Right atrium auricular region (tissue), 2 donors: ENCODE measurements around the gene TENT4A. TPM values are rescaled to one million over a fixed set of nuclear protein-coding genes. Genes with fewer than 3 reads are reported as not detected.

Experiments used
- DNase-seq: peaks from one replicate; pipeline ENCODE4 v3.0.0-alpha.2; 2019; ENCODE audit warnings: low spot score
- H3K27ac ChIP-seq, 2 donors: fragments of 200-600 bp; sonication (generic); 1 replicate in 1 of 2; 2 replicates in 1 of 2; pipeline ENCODE4 v1.5.1; 2016 to 2019
- H3K27me3 ChIP-seq, 2 donors: fragments of 200-600 bp; sonication (generic); one replicate each; pipeline versions ENCODE4 v1.5.1 to v1.6.0; 2017 to 2019
- H3K36me3 ChIP-seq: fragments of 200-600 bp; sonication (generic); one replicate; pipeline ENCODE4 v1.5.1; 2016
- H3K4me1 ChIP-seq, 2 donors: fragments of 200-600 bp; sonication (generic); one replicate each; pipeline versions ENCODE4 v1.5.1 to v1.6.0; 2017 to 2019
- H3K4me3 ChIP-seq, 2 donors: fragments of 200-600 bp; sonication (generic); 1 replicate in 1 of 2; 2 replicates in 1 of 2; pipeline ENCODE4 v1.5.1; 2017 to 2019; ENCODE audit warnings: mild to moderate bottlenecking in 1 of 2, moderate library complexity in 1 of 2
- H3K9me3 ChIP-seq, 2 donors: fragments of 200-600 bp; sonication (generic); one replicate each; pipeline ENCODE4 v1.5.1; 2019
- total RNA-seq, 2 donors: library from RNA; depleted of rRNA; stranded (reverse); fragments of >200 nt; gene quantifications; one replicate each; pipeline ENCODE4 v1.1.0, GENCODE V29; 2016
- TF ChIP-seq, protein P1 (sequence below), 2 donors: fragments of 200-600 bp; sonication (generic); IDR thresholded peaks; one replicate each; pipeline ENCODE4 v1.5.1; 2019; ENCODE audit warnings: antibody characterized with exemption in 2 of 2

TENT4A gene
- total RNA-seq, 2 donors from 2014 or later, result 7.3 to 14.9 TPM

GRCh38 chr5:6710551-6711318 lies 2.5 kb upstream of the TENT4A start:
- DNase-seq, result no peak
- Histone ChIP-seq H3K36me3 (no peaks in the 10 kb centered on the region), H3K9me3 (no peaks in the 10 kb centered on the region), H3K4me3 (no peak overlapping the region), H3K4me1 (peaks cover 0 to 19% of the 10 kb centered on the region in 2 donors), H3K27me3 (no peaks in the 10 kb centered on the region), H3K27ac (no peak overlapping the region)
- TF ChIP-seq, protein P1, sequence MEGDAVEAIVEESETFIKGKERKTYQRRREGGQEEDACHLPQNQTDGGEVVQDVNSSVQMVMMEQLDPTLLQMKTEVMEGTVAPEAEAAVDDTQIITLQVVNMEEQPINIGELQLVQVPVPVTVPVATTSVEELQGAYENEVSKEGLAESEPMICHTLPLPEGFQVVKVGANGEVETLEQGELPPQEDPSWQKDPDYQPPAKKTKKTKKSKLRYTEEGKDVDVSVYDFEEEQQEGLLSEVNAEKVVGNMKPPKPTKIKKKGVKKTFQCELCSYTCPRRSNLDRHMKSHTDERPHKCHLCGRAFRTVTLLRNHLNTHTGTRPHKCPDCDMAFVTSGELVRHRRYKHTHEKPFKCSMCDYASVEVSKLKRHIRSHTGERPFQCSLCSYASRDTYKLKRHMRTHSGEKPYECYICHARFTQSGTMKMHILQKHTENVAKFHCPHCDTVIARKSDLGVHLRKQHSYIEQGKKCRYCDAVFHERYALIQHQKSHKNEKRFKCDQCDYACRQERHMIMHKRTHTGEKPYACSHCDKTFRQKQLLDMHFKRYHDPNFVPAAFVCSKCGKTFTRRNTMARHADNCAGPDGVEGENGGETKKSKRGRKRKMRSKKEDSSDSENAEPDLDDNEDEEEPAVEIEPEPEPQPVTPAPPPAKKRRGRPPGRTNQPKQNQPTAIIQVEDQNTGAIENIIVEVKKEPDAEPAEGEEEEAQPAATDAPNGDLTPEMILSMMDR (IDR thresholded peaks at IDR 0.05), result no peak

- H3K27ac ChIP-seq, result peak overlapping the region; percentile 95 to 98
- H3K36me3 ChIP-seq, result no peaks in the 10 kb centered on the region
- peak overlapping the region; percentile 50 to 79 for H3K4me3 ChIP-seq
- no peaks in the 10 kb centered on the region for H3K27me3 ChIP-seq
- DNase-seq, result no peak
- TF ChIP-seq, protein P1 (IDR thresholded peaks at IDR 0.05), result no peak
- H3K9me3 ChIP-seq, result no peaks in the 10 kb centered on the region
- peaks cover 0 to 27% of the 10 kb centered on the region in 2 donors for H3K4me1 ChIP-seq
These were observed 1.7 kb upstream of the TENT4A start for GRCh38 chr5:6711409-6712141.

DNA sequence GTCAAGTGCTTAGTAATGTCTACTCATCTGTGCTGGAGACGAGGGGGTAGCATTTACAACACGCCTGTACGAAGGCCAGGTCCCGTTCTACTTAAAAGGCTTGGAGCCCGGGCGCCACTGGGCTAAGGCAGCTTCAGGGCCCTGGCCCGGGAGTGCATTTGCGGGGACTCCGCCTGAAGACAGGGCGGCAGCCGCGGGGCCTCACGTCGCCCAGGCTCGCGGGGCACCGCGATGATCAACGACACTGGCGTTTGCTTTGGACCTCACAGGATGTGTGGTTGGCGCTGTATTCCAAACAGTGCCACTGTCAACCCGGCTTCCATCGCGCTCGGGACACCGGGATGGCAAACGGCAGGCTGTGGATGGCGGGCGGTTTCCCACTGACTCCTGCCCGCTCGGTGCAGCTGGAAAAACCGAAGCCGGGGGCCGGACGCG lies 1.1 kb upstream of the TENT4A start:
- Histone ChIP-seq H3K4me1 (peaks cover 0 to 33% of the 10 kb centered on the region in 2 donors), H3K9me3 (no peaks in the 10 kb centered on the region), H3K4me3 (peak overlapping the region; percentile 50 to 79), H3K27me3 (no peaks in the 10 kb centered on the region), H3K27ac (peak overlapping the region; percentile 95 to 98), H3K36me3 (no peaks in the 10 kb centered on the region)
- peak; percentile 77 for DNase-seq
- TF ChIP-seq, protein P1 (IDR thresholded peaks at IDR 0.05), result peak in 1 of 2 donors; percentile 52

DNA sequence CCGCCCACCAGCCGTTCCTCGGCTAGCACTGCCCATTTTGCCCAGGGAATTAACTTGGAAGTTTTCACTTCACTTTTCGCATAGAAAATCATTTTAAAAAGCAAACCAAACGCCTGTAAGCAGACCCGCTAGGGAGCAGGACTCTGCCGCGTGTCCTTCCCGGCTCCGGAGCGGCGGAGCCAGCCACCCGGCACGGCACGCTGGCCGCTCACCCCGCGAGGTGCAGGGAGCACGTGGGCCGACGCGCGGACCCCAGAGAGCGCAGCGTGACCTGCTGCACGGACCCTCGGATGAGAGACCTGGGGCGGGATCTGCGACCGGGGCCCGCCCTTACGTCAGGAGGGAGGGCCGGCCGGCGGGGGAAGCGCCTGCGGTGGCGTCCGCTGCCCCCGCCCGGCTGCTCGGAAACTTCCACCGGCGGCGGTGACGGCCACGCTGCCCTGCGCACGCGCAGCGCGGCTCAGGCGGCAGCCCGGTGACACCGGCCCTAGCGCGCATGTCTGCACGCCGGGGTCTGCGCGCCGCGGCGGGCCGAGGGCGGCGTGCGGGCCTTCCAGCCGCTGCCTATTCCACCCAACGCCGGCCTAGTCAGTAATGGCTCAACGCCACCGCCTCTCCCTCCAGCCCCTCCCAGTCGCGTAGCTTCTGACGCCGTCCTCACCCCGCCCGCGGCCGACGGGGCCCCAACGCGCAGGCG lies 507 bp upstream of the TENT4A start:
- Histone ChIP-seq H3K4me1 (peaks cover 0 to 39% of the 10 kb centered on the region in 2 donors), H3K4me3 (peak overlapping the region; percentile 50 to 79), H3K9me3 (no peaks in the 10 kb centered on the region), H3K27me3 (no peaks in the 10 kb centered on the region), H3K27ac (peak overlapping the region; percentile 95 to 98), H3K36me3 (no peaks in the 10 kb centered on the region)
- peak; percentile 97 for DNase-seq
- TF ChIP-seq, protein P1 (IDR thresholded peaks at IDR 0.05), result no peak

DNA sequence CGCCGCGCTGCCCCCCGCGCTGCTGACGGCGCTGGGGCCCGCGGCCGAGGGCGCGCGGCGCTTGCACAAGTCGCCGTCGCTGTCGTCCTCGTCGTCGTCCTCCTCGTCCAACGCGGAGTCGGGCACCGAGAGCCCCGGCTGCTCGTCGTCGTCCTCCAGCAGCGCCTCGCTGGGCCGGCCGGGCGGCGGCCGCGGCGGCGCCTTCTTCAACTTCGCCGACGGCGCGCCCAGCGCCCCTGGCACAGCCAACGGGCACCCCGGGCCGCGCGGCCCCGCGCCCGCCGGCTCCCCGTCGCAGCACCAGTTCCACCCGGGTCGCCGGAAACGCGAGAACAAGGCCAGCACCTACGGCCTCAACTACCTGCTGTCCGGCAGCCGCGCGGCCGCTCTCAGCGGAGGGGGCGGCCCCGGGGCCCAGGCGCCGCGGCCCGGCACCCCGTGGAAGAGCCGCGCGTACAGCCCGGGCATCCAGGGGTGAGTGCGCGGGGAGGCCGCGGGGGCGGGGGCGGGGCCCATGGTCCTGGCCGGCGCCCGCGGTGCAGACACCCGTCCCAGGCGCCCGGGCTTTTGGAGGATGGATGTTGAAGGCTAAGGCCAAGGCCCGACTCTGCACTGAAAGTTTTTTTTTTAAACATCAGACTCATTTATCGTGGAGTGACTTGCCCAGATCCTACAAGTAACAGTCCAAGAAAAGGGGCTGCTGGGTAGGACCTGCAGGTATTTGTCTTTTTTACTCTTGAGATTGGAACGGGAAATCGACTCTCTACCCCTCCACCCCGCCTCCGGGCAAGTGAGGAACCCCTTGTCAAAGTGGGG lies 1.2 kb downstream of the TENT4A start:
- Histone ChIP-seq H3K4me1 (peaks cover 0 to 56% of the 10 kb centered on the region in 2 donors), H3K9me3 (no peaks in the 10 kb centered on the region)
- DNase-seq, result peak; percentile 57

More for the DNA sequence above, 1.2 kb downstream of the TENT4A start:
- peak overlapping the region; percentile 60 to 79 for H3K4me3 ChIP-seq
- H3K27ac ChIP-seq, result peak overlapping the region; percentile 51 to 74
- no peaks in the 10 kb centered on the region for H3K36me3 ChIP-seq
- no peaks in the 10 kb centered on the region for H3K27me3 ChIP-seq
- TF ChIP-seq, protein P1 (IDR thresholded peaks at IDR 0.05), result no peak
